Stimulated activated CD8-positive, alpha-beta memory T cell treated with anti-CD3 and anti-CD28 coated beads, Interleukin-15, amount 100 ng/mL, for 24 hours (primary cell): ENCODE data around the gene TSR1.
"Not testable (repeated sequence)": the region's sequence is repeated elsewhere in the genome, so short reads cannot be mapped to it uniquely, and the experiment has no call there.

Experiments used
- DNase-seq: peaks from one replicate; pipeline ENCODE4 v3.0.0-alpha.2; 2020; ENCODE audit warnings: low read depth

Gene TSR1

GRCh38 chr17:2336852-2337543 lies 741 bp upstream of the TSR1 start, which contains the start of gene SGSM2:
Gene SGSM2 (plus strand): TSS chr17:2337501. CDS start chr17:2337689, 188 bp downstream.
- DNase-seq, result peak; percentile 41

- no peak for DNase-seq
Measured at GRCh38 chr17:2335726-2336214, 487 bp downstream of the TSR1 start.

GRCh38 chr17:2331303-2331702 lies 5.0 kb downstream of the TSR1 start:
- DNase-seq, result no peak

- DNase-seq, result no peak
Measured at GRCh38 chr17:2323629-2324314, 12.5 kb downstream of the TSR1 start.

DNA sequence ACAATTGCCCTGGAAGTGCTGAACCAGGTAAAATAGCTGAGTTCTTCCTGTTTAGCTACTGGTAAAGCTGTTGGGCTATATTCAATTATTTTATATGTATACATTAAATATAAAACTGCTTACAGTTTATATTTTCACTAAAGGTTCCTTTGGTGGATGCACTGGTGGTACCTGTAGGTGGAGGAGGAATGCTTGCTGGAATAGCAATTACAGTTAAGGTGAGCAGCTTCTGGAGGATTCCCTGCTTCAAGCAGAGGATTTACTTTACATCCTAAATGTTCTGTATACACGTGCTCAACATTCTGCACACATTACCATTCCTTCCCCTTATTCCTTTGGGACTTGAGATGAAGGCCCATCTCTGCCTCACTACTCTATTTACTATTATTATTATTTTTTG lies 14.9 kb downstream of the TSR1 start:
- DNase-seq, result no peak

- no peak for DNase-seq
Measured at GRCh38 chr17:2319051-2319450, 17.2 kb downstream of the TSR1 start.

DNA sequence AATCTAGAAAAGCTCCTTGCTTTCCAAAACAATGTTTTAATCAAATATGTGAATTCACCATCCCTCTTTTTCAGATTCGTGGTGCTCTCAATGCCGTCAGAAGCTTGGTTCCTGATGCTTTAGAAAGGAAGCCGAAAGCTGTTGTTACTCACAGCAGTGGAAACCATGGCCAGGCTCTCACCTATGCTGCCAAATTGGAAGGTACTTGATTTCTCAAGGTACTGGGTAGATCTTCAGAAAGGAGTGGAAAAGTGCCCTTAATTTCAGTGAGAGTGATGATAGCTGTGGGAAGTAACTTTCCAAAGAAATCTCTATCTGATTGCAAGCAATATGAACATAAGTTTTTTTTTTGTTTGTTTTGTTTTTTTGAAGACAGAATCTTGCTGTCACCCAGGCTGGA lies 18.5 kb downstream of the TSR1 start:
- DNase-seq, result no peak

GRCh38 chr17:2316916-2317205 lies 19.4 kb downstream of the TSR1 start:
- not testable (repeated sequence) for DNase-seq

GRCh38 chr17:2312736-2313135 lies 23.5 kb downstream of the TSR1 start:
- no peak for DNase-seq

GRCh38 chr17:2309338-2310154 lies 26.7 kb downstream of the TSR1 start:
- no peak for DNase-seq

DNA sequence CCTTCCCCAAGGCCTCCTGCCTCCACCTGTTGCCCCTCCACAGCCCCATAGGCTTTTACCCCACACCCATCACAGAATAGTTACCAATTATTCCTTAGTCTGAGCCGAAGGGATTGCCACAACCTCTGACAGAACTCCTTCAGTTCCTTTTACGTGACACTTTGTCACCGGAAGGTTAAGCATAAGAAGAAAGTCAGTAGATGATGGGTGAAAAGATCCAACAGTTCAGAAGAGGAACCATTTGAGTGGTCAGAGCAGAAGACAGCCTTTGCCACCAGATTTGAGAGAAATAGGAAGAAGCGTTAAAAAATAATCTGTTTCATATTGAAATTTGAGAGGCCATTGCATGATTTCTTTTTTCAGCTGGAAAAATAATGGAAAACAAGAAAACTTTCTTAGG lies 31.3 kb downstream of the TSR1 start:
- DNase-seq, result no peak

DNA sequence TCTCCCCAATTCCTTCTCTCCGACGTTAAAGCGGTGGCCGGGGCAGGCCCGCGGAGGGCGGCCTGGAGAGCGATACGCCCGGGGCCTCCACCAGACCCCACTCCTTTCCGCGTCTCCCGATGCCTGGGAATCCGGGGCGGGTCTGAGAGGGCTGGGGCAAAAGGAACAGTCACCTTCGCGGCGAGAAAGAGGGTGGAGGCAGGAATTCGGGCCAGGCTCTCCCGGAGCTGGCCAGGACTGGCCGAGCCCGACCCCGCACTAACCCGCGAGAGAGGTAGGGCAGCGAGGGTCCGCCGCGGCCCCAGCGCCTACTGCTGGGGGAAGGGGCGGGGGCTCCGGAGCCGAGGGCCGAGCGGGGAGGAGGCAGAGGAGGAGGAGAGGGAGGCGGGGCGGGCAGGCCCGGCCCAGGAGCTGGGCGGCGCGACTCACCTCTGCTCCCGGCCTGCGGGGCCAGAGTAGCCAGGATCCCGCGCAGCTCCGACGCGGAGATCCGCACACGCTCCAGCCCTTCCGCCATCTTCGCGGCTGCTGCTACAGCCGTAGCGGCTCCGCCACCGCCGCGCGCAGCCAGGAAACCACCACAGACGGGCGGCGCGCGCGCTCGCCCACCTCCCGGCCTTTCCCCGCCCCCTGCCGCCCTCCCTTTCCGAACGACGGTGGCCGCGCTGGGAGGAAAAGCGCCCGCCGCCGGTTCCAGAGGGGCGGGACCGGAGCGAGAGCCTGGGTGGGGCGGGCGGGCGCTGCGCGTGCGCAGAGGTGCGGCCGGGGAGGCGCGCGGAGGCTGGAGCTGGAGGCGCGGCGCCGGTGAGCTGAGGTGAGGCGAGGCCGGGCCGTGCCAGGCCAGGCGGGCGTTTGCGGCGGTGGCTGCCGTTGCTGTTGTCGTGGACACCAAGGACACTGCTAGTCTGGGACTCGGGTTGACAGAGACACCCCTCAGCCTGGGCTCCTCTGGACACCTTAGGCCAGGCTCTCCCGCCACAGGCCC lies 32.8 kb downstream of the TSR1 start, which contains the start of the genes SMG6 and SRR:
TSS of gene SMG6 (minus strand) at position 582 of the 985 bp plus-strand sequence. CDS start at position 517, 65 bp downstream.
TSS of gene SRR (plus strand) at position 747 of the 985 bp plus-strand sequence. CDS start 11,611 bp downstream, outside the sequence.
- peak; percentile 89 for DNase-seq

GRCh38 chr17:2302778-2303203 lies 33.5 kb downstream of the TSR1 start:
- DNase-seq, result no peak

DNA sequence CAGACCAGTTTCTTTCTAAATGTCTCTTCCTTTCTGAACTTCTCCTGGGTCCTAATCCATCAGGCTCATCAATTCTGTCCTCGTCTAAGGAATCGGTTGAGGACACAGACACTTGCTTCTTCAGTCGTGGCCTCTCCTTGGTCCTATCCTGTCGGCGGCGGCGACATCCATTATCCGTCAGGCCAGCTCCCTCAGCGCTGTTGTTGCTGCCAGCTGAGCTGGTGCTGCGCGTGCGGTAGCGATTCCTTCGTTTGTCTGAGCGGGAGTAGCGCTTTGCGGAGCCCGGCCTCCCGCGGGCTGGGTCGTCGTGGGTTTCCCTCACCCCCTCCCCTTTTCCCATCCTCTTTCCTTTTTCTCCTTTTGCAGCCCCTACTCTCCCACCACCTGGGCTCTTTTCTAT lies 36.5 kb downstream of the TSR1 start:
- DNase-seq, result no peak

GRCh38 chr17:2299136-2299535 lies 37.1 kb downstream of the TSR1 start:
- no peak for DNase-seq

- no peak for DNase-seq
Measured at GRCh38 chr17:2297023-2297422, 39.2 kb downstream of the TSR1 start.

- no peak for DNase-seq
Measured at GRCh38 chr17:2295575-2295974, 40.7 kb downstream of the TSR1 start.

GRCh38 chr17:2292100-2292499 lies 44.2 kb downstream of the TSR1 start:
- no peak for DNase-seq

- DNase-seq, result no peak
Measured at GRCh38 chr17:2289878-2290478, 46.3 kb downstream of the TSR1 start.

DNA sequence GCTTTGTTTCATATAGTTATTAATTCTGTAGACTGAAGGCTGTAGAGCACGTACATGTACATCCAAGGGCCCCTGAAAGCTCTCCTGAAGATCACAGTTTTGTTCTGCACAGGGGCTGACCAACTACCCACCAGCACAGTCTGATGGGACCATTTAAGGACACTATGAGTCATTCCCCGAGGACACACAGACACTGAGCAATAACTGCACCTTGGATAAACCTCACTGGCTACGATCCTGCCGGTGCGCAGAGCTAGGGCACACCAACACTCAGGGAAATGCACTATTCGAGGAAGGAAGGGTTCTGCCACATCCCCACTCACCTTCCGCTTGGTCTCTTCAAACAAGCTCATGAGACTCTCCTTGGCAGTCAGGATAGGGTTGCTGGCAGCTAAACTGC lies 53.0 kb downstream of the TSR1 start:
- DNase-seq, result no peak

DNA sequence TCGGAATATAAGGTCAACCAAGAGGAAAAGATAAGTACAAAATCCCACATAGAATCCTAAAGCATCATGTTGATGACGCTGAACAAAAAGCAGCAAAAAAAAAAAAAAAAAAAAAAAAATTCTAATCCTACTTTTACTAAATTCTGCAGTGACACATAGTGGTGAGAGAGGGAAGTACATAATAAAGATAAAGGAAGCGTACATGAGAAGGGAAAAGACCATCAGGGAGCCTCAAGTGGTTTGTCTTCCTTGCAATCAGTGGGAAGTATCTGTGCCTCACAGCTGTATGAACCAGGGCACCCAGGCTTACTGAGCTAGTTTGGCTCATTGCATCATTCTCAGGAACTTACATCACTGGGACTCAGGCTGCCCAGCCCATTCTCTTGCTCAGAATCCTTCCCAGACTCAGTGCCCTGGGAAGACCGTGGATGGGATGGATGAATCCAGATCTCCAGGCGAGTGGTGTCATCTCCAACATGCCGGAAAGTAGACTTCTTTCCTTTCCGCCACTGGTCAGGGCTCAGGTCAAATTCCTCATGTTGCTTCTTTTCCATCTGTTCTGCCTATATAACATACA lies 53.9 kb downstream of the TSR1 start:
- DNase-seq, result no peak
